Hematopoietic multipotent progenitor cell treated with erythropoietin and hydrocortisone succinate and interleukin-3 and kit ligand, for 17 days (in vitro differentiated cells): ENCODE data around the gene IQGAP1.
"Not testable (repeated sequence)": the region's sequence is repeated elsewhere in the genome, so short reads cannot be mapped to it uniquely, and the experiment has no call there.

Experiments used
- DNase-seq: peaks from one replicate; pipeline ENCODE4 v3.0.0-alpha.2; 2015; ENCODE audit warnings: low spot score

IQGAP1 gene

GRCh38 chr15:90409587-90409986, 21.5 kb downstream of the IQGAP1 start:
- not testable (repeated sequence) for DNase-seq

- DNase-seq = not testable (repeated sequence)
These were observed 22.3 kb downstream of the IQGAP1 start for GRCh38 chr15:90410316-90410715.

- DNase-seq = no peak
These were observed 23.1 kb downstream of the IQGAP1 start for GRCh38 chr15:90411176-90411575.

- no peak for DNase-seq
These were observed 24.5 kb downstream of the IQGAP1 start for GRCh38 chr15:90412356-90413194.

- DNase-seq = no peak
These were observed 25.7 kb downstream of the IQGAP1 start for GRCh38 chr15:90413411-90414379.

- DNase-seq = no peak
These were observed 26.5 kb downstream of the IQGAP1 start for GRCh38 chr15:90414408-90415028.

GRCh38 chr15:90416052-90416451, 28.0 kb downstream of the IQGAP1 start:
- not testable (repeated sequence) for DNase-seq

- no peak for DNase-seq
These were observed 30.6 kb downstream of the IQGAP1 start for GRCh38 chr15:90418627-90419026.

- no peak for DNase-seq
These were observed 31.2 kb downstream of the IQGAP1 start for GRCh38 chr15:90419206-90419605.

- no peak for DNase-seq
These were observed 31.8 kb downstream of the IQGAP1 start for GRCh38 chr15:90419738-90420406.

- no peak for DNase-seq
These were observed 32.4 kb downstream of the IQGAP1 start for GRCh38 chr15:90420451-90420850.

- no peak for DNase-seq
These were observed 33.5 kb downstream of the IQGAP1 start for GRCh38 chr15:90421527-90421926.

GRCh38 chr15:90422043-90422442, 34.0 kb downstream of the IQGAP1 start:
- DNase-seq = no peak

GRCh38 chr15:90422936-90423335, 34.9 kb downstream of the IQGAP1 start:
- DNase-seq = no peak

GRCh38 chr15:90423801-90424319, 35.8 kb downstream of the IQGAP1 start:
- DNase-seq = no peak

GRCh38 chr15:90425726-90426346, 37.8 kb downstream of the IQGAP1 start:
- DNase-seq = no peak

GRCh38 chr15:90427185-90427584, 39.1 kb downstream of the IQGAP1 start:
- DNase-seq = no peak

GRCh38 chr15:90432253-90432652, 44.2 kb downstream of the IQGAP1 start:
- DNase-seq = no peak

GRCh38 chr15:90435652-90436337, 47.8 kb downstream of the IQGAP1 start:
- DNase-seq = no peak

- DNase-seq = no peak
These were observed 48.9 kb downstream of the IQGAP1 start for GRCh38 chr15:90436952-90437351.
